ENCODE data around the gene LAG3. TPM values are rescaled to one million over a fixed set of nuclear protein-coding genes. Genes with fewer than 3 reads are reported as not detected.

The LAG3 gene
- total RNA-seq, 1 experiment from 2014 or later = 2.2 TPM

DNA sequence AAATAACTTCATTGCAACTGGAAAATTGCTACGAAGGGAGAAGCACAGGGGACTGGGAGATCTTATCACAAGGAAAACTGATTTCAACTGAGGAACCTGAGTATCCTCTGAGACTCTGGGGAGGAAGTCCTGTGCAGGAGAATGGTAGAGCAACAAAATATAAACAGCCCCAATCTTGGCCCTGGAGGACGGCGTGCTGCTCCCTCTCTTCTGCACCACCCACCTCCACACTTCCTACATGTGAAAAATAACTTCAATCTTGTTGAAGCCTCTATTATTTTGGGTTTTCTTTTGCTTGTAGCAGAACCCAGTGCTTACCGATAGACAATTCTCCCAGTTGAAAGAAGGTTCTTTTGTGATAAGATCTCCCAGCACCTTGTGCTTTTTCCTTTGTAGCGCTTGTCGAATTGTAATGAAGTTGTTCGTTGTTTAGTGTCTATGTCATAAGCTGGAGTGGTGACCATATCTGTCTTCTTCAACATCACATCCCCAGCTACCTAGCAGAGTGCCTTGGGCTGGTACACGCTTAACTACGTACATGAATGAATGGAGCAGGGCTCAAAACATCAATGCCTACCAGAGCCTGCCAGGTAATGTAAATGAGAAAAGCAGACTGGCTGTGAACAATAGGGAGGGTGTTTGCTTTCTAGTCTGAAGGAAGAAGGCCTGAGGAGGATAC lies 14.2 kb downstream of the LAG3 start:
- no peaks in the 10 kb centered on the region for H3K9me3 ChIP-seq (ENCODE audit: control insufficient read depth, low read depth, low read length)
- no peak overlapping the region for H3K23ac ChIP-seq (ENCODE audit: insufficient read length, low read depth, low read length)
- no peak overlapping the region for H2AFZ ChIP-seq (ENCODE audit: low read length)
- no peaks in the 10 kb centered on the region for H4K20me1 ChIP-seq (ENCODE audit: control insufficient read depth, insufficient read depth, insufficient read length)
- TF ChIP-seq, protein P1, sequence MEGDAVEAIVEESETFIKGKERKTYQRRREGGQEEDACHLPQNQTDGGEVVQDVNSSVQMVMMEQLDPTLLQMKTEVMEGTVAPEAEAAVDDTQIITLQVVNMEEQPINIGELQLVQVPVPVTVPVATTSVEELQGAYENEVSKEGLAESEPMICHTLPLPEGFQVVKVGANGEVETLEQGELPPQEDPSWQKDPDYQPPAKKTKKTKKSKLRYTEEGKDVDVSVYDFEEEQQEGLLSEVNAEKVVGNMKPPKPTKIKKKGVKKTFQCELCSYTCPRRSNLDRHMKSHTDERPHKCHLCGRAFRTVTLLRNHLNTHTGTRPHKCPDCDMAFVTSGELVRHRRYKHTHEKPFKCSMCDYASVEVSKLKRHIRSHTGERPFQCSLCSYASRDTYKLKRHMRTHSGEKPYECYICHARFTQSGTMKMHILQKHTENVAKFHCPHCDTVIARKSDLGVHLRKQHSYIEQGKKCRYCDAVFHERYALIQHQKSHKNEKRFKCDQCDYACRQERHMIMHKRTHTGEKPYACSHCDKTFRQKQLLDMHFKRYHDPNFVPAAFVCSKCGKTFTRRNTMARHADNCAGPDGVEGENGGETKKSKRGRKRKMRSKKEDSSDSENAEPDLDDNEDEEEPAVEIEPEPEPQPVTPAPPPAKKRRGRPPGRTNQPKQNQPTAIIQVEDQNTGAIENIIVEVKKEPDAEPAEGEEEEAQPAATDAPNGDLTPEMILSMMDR (conservative IDR thresholded peaks at IDR 0.05) = no peak
- H3K9ac ChIP-seq (ENCODE audit: extremely low read depth, insufficient read length, low read length) = no peak overlapping the region
- H3T11ph ChIP-seq (ENCODE audit: low read length) = no peak overlapping the region
- H4K91ac ChIP-seq (ENCODE audit: insufficient read length, low read depth, low read length) = no peak overlapping the region
- H3K36me3 Mint-ChIP-seq (ENCODE audit: insufficient read depth in 1 of 3, low read depth in 3 of 3) = no peaks in the 10 kb centered on the region
- no peak overlapping the region for H4K8ac ChIP-seq (replicated peaks; ENCODE audit: insufficient read length, low read depth, low read length)
- no peak overlapping the region for H3K18ac ChIP-seq (ENCODE audit: insufficient read length, low read depth, low read length)
- H3K9me3 Mint-ChIP-seq = no peaks in the 10 kb centered on the region
- peaks cover 10% of the 10 kb centered on the region for H3K27me3 Mint-ChIP-seq (ENCODE audit: low read depth)
- H3K79me2 ChIP-seq (ENCODE audit: insufficient read depth, low read length) = no peaks in the 10 kb centered on the region
- no peak overlapping the region for H4K5ac ChIP-seq (ENCODE audit: insufficient read length, low read depth, low read length)
- H3K79me1 ChIP-seq (ENCODE audit: insufficient read depth, low read depth, low read length, poor library complexity, severe bottlenecking) = no peaks in the 10 kb centered on the region
- no peak overlapping the region for H2BK5ac ChIP-seq (ENCODE audit: insufficient read length, low read length)
- H3K4me1 ChIP-seq (ENCODE audit: insufficient read depth, low read length) = peaks cover 5% of the 10 kb centered on the region; the same call in 1 of the 2 replicates
- no peak overlapping the region for H2AK5ac ChIP-seq (ENCODE audit: insufficient read length, low read length)
- peak overlapping the region in 1 of 2 experiments; percentile 19; a peak in 1 of 5 replicates for H3K4me3 Mint-ChIP-seq
- H3K14ac ChIP-seq (ENCODE audit: insufficient read depth, low read length) = no peak overlapping the region
- no peak overlapping the region for H2BK20ac ChIP-seq (ENCODE audit: low read depth, low read length, poor library complexity, severe bottlenecking)
- H3K56ac ChIP-seq (ENCODE audit: insufficient read length, low read depth, low read length) = no peak overlapping the region
- peaks cover 20 to 25% of the 10 kb centered on the region in 2 experiments for H3K4me1 Mint-ChIP-seq
- no peaks in the 10 kb centered on the region for H3K27me3 ChIP-seq (ENCODE audit: insufficient read depth, low read length)
- H3K4ac ChIP-seq (ENCODE audit: low read depth, low read length) = no peak overlapping the region
- WGBS (ENCODE audit: extremely low coverage, insufficient read length, low lambda C conversion rate) = no CpG with 5 or more reads among the region's 9 CpGs
- H3K27ac Mint-ChIP-seq = peak overlapping the region; percentile 27 to 85 (median 71); a peak in 4 of 7 replicates
- no peak overlapping the region for H3K27ac ChIP-seq (ENCODE audit: insufficient read length, low read depth, low read length)
- H2BK120ac ChIP-seq (ENCODE audit: low read depth, low read length, poor library complexity, severe bottlenecking) = no peak overlapping the region
- H3K4me2 ChIP-seq (ENCODE audit: insufficient read depth, insufficient read length, low read length) = no peak overlapping the region
- H2BK15ac ChIP-seq (ENCODE audit: low read depth, low read length) = no peak overlapping the region
- no peak overlapping the region for H2BK12ac ChIP-seq (ENCODE audit: insufficient read length, low read depth, low read length)
- no peaks in the 10 kb centered on the region for H3K23me2 ChIP-seq (ENCODE audit: insufficient read length, low read depth, low read length, poor library complexity, severe bottlenecking)
- DNase-seq = peak; percentile 34
